Erythroblast (primary cell): ENCODE measurements around the gene PRR33.

ENCODE experiments used
- GATA1 ChIP-seq: IDR thresholded peaks from 2 replicates; pipeline ENCODE4 v1.6.1; 2011; ENCODE audit warnings: low read depth, mild to moderate bottlenecking, control low read depth, low read length, moderate library complexity
- POLR2A ChIP-seq: IDR thresholded peaks from 2 replicates; pipeline ENCODE4 v1.6.1; 2011; ENCODE audit warnings: mild to moderate bottlenecking, low read length

DNA sequence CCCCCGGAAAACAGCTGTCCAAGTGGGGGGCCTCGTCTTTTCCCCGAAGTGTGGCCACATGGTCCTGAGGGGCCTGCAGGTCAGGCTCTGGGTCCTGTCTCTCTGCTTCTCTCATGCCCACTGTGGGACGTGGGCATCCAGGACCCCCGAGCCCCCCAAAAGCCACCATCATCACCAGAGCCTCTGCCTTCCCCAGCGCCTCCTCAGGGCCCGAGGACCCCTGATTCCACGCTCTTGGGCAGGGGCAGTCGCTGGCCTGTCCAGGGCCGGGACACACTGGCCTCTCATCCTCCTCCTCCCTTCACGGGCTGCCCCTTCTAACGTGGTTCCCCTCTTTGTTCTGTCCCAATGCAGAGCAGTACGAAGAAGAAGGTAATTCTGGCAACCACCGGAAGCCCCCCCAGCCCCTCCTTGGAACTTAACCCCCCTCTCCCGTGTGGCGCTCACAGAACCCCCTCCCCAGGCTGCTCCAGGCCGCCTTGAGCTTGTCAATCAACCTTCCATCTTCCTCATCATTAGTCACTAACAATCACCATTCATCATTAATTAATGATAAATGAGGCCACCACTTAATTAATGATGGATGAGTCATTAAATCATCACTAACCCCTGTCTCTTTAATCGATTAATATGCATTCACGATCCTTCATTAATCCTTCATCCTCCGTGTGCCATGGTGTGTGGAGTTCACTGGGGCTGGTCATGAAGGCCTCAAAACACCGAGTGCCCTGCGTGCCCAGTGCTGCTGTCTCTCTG lies 31.7 kb upstream of the PRR33 start:
- TF ChIP-seq POLR2A (no peak), GATA1 (no peak)
